ENCODE measurements around the gene ATP8A2. TPM values are rescaled to one million over a fixed set of nuclear protein-coding genes. Genes with fewer than 3 reads are reported as not detected.

The ATP8A2 gene
- total and polyA plus RNA-seq, 9 of the 15 experiments (the other 6 are each of a cell fraction or from before 2014, with no cell fraction given), result under 0.01 to 0.33 (median 0.06) TPM; not detected in 4

DNA sequence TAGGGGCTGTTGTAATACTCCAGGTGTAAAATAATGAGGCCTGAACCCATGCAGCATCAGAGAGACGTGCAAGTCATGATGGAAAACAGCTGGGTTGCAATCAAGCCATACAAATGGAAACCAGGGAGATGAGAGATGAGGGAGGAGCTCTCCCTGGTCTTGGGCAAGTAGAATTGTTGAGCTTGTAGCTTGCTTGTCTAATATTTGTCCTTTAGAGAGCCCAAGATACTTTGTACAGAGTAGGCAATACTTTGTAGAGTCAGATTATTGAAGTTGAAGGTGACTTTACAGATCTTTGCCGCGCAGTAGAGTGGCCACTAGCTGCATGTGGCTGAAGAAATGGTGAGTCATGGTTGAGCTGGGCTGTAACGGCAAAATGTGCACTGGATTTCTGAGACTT, 8.3 kb downstream of the ATP8A2 start (continued):
- TF ChIP-seq, protein P1, sequence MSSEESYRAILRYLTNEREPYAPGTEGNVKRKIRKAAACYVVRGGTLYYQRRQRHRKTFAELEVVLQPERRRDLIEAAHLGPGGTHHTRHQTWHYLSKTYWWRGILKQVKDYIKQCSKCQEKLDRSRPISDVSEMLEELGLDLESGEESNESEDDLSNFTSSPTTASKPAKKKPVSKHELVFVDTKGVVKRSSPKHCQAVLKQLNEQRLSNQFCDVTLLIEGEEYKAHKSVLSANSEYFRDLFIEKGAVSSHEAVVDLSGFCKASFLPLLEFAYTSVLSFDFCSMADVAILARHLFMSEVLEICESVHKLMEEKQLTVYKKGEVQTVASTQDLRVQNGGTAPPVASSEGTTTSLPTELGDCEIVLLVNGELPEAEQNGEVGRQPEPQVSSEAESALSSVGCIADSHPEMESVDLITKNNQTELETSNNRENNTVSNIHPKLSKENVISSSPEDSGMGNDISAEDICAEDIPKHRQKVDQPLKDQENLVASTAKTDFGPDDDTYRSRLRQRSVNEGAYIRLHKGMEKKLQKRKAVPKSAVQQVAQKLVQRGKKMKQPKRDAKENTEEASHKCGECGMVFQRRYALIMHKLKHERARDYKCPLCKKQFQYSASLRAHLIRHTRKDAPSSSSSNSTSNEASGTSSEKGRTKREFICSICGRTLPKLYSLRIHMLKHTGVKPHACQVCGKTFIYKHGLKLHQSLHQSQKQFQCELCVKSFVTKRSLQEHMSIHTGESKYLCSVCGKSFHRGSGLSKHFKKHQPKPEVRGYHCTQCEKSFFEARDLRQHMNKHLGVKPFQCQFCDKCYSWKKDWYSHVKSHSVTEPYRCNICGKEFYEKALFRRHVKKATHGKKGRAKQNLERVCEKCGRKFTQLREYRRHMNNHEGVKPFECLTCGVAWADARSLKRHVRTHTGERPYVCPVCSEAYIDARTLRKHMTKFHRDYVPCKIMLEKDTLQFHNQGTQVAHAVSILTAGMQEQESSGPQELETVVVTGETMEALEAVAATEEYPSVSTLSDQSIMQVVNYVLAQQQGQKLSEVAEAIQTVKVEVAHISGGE (CRISPR knock-in tag; IDR thresholded peaks at IDR 0.05), result 0 out of 6 replicates have a peak, but pooled peaks of 1 of the 3 experiments have one; percentile 45
- no peak for TF ChIP-seq ZNF143 (CRISPR knock-in tag; IDR thresholded peaks at IDR 0.05)
- TF ChIP-seq, protein P2, sequence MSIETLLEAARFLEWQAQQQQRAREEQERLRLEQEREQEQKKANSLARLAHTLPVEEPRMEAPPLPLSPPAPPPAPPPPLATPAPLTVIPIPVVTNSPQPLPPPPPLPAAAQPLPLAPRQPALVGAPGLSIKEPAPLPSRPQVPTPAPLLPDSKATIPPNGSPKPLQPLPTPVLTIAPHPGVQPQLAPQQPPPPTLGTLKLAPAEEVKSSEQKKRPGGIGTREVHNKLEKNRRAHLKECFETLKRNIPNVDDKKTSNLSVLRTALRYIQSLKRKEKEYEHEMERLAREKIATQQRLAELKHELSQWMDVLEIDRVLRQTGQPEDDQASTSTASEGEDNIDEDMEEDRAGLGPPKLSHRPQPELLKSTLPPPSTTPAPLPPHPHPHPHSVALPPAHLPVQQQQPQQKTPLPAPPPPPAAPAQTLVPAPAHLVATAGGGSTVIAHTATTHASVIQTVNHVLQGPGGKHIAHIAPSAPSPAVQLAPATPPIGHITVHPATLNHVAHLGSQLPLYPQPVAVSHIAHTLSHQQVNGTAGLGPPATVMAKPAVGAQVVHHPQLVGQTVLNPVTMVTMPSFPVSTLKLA (conservative IDR thresholded peaks at IDR 0.05), result peak in 1 of 2 experiments; percentile 47; a peak in 2 of 4 replicates
- TF ChIP-seq BACH1 (tag; IDR thresholded peaks at IDR 0.05), result peak; percentile 86; the same call in 1 of the 2 replicates
- peak; percentile 75 for TF ChIP-seq FOSL1 (tag; conservative IDR thresholded peaks at IDR 0.05)
- TF ChIP-seq ZKSCAN8 (CRISPR knock-in tag; IDR thresholded peaks at IDR 0.05), result peak; percentile 29; the same call in 1 of the 2 replicates
- TF ChIP-seq KHSRP (IDR thresholded peaks at IDR 0.05), result no peak
- no peak for TF ChIP-seq SIX5 (IDR thresholded peaks at IDR 0.05; ENCODE audit: borderline replicate concordance in 1 of 2, insufficient read depth in 1 of 2, low read depth in 1 of 2, low read length in 2 of 2)
- no peak for TF ChIP-seq HNRNPLL (IDR thresholded peaks at IDR 0.05; ENCODE audit: low read depth, low read length, poor library complexity, severe bottlenecking)
- TF ChIP-seq, protein P3, sequence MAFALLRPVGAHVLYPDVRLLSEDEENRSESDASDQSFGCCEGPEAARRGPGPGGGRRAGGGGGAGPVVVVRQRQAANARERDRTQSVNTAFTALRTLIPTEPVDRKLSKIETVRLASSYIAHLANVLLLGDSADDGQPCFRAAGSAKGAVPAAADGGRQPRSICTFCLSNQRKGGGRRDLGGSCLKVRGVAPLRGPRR (CRISPR knock-in tag; IDR thresholded peaks at IDR 0.05), result no peak
- no peak for TF ChIP-seq SOX6 (IDR thresholded peaks at IDR 0.05)
- TF ChIP-seq SRSF9 (IDR thresholded peaks at IDR 0.05; ENCODE audit: borderline replicate concordance, low read depth, low read length), result no peak
- no peak for TF ChIP-seq SAP30 (IDR thresholded peaks at IDR 0.05; ENCODE audit: borderline replicate concordance, insufficient read depth, low read depth, low read length, poor library complexity, severe bottlenecking)
- no peak for TF ChIP-seq ZNF444 (CRISPR knock-in tag; IDR thresholded peaks at IDR 0.05)
- TF ChIP-seq, protein P4, sequence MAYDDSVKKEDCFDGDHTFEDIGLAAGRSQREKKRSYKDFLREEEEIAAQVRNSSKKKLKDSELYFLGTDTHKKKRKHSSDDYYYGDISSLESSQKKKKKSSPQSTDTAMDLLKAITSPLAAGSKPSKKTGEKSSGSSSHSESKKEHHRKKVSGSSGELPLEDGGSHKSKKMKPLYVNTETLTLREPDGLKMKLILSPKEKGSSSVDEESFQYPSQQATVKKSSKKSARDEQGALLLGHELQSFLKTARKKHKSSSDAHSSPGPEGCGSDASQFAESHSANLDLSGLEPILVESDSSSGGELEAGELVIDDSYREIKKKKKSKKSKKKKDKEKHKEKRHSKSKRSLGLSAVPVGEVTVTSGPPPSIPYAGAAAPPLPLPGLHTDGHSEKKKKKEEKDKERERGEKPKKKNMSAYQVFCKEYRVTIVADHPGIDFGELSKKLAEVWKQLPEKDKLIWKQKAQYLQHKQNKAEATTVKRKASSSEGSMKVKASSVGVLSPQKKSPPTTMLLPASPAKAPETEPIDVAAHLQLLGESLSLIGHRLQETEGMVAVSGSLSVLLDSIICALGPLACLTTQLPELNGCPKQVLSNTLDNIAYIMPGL (CRISPR knock-in tag; IDR thresholded peaks at IDR 0.05), result no peak
- TF ChIP-seq, protein P5, sequence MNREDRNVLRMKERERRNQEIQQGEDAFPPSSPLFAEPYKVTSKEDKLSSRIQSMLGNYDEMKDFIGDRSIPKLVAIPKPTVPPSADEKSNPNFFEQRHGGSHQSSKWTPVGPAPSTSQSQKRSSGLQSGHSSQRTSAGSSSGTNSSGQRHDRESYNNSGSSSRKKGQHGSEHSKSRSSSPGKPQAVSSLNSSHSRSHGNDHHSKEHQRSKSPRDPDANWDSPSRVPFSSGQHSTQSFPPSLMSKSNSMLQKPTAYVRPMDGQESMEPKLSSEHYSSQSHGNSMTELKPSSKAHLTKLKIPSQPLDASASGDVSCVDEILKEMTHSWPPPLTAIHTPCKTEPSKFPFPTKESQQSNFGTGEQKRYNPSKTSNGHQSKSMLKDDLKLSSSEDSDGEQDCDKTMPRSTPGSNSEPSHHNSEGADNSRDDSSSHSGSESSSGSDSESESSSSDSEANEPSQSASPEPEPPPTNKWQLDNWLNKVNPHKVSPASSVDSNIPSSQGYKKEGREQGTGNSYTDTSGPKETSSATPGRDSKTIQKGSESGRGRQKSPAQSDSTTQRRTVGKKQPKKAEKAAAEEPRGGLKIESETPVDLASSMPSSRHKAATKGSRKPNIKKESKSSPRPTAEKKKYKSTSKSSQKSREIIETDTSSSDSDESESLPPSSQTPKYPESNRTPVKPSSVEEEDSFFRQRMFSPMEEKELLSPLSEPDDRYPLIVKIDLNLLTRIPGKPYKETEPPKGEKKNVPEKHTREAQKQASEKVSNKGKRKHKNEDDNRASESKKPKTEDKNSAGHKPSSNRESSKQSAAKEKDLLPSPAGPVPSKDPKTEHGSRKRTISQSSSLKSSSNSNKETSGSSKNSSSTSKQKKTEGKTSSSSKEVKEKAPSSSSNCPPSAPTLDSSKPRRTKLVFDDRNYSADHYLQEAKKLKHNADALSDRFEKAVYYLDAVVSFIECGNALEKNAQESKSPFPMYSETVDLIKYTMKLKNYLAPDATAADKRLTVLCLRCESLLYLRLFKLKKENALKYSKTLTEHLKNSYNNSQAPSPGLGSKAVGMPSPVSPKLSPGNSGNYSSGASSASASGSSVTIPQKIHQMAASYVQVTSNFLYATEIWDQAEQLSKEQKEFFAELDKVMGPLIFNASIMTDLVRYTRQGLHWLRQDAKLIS (CRISPR knock-in tag; IDR thresholded peaks at IDR 0.05), result no peak

Measured in K562 (cell line).